Erythroblast (primary cell): Measurements from ENCODE around the gene CNRIP1.

ENCODE experiments used
- GATA1 ChIP-seq: IDR thresholded peaks from 2 replicates; pipeline ENCODE4 v1.6.1; 2011; ENCODE audit warnings: low read depth, mild to moderate bottlenecking, control low read depth, low read length, moderate library complexity
- POLR2A ChIP-seq: IDR thresholded peaks from 2 replicates; pipeline ENCODE4 v1.6.1; 2011; ENCODE audit warnings: mild to moderate bottlenecking, low read length

DNA sequence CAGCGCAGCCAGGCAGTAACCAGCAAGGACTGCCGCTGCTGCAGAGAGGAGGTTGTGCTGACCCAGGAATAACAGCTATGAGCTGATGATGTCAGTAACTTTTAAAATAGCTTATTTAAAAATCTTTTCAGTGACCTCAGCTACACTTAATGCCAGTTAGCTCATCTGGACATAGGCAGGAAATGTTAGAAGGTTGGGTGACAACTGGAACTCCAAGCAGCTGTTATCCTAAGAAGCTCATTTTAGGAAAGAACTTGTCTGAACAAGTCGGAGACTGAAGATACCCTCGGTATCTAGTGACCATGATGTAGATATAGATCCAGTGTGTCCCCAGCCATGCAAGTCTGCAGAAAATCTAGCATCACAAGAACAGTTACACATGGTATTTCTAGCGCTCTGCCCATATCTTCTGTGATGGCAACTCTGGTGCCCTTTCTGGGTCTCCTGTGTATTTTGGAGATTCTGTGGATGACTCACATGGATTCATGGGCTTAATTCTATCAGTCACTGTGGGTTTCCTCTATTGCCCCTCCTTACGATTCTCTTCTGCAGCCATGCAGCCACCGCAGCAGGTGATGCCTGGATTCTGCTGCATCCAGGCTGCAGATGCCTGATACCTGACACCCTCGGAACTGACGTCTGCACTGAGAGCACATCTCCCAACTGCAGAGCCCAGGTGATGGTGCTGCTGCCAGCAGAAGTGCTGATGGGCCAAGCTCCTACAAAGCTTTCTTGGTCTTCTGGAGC lies 25.6 kb upstream of the CNRIP1 start:
- TF ChIP-seq POLR2A (no peak), GATA1 (no peak)
